Amniotic epithelial cell (primary cell): Measurements from ENCODE around the gene POLA2.
"Not testable (repeated sequence)": the region's sequence is repeated elsewhere in the genome, so short reads cannot be mapped to it uniquely, and the experiment has no call there.

Source experiments
- DNase-seq: peaks from one replicate; pipeline ENCODE4 v3.0.0-alpha.2; 2010; ENCODE audit warnings: low read depth

The POLA2 gene

GRCh38 chr11:65308281-65308891 lies 46.6 kb downstream of the POLA2 start:
- DNase-seq = no peak

GRCh38 chr11:65309006-65309405 lies 47.2 kb downstream of the POLA2 start:
- DNase-seq = no peak

GRCh38 chr11:65310215-65310614 lies 48.5 kb downstream of the POLA2 start:
- no peak for DNase-seq

- DNase-seq = no peak
Observed at GRCh38 chr11:65310736-65311135, 49.0 kb downstream of the POLA2 start.

GRCh38 chr11:65311170-65311678 lies 49.5 kb downstream of the POLA2 start:
- no peak for DNase-seq

GRCh38 chr11:65314501-65315203 lies 52.9 kb downstream of the POLA2 start, which contains the start of gene CDC42EP2:
CDC42EP2 (plus strand) TSS chr11:65314866; CDS start chr11:65320899, 6,033 bp downstream.
- peak; percentile 77 for DNase-seq

GRCh38 chr11:65315204-65315865 lies 53.6 kb downstream of the POLA2 start:
- DNase-seq = peak; percentile 48

- no peak for DNase-seq
Observed at GRCh38 chr11:65315866-65316226, 54.1 kb downstream of the POLA2 start.

- peak; percentile 75 for DNase-seq
Observed at GRCh38 chr11:65316227-65317024, 54.7 kb downstream of the POLA2 start.

- peak; percentile 65 for DNase-seq
Observed at GRCh38 chr11:65317025-65317786, 55.4 kb downstream of the POLA2 start.

GRCh38 chr11:65320386-65321075 lies 58.8 kb downstream of the POLA2 start:
- DNase-seq = no peak

- DNase-seq = no peak
Observed at GRCh38 chr11:65321076-65321475, 59.3 kb downstream of the POLA2 start.

GRCh38 chr11:65321828-65322485 lies 60.2 kb downstream of the POLA2 start:
- DNase-seq = no peak

GRCh38 chr11:65323813-65324212 lies 62.1 kb downstream of the POLA2 start:
- DNase-seq = no peak

- DNase-seq = no peak
Observed at GRCh38 chr11:65325435-65325834, 63.7 kb downstream of the POLA2 start.

- DNase-seq = no peak
Observed at GRCh38 chr11:65327021-65327420, 65.3 kb downstream of the POLA2 start.

GRCh38 chr11:65329478-65329877 lies 67.7 kb downstream of the POLA2 start:
- DNase-seq = no peak

GRCh38 chr11:65329944-65330403 lies 68.2 kb downstream of the POLA2 start:
- peak; percentile 89 for DNase-seq

GRCh38 chr11:65330544-65330943 lies 68.8 kb downstream of the POLA2 start:
- DNase-seq = no peak

GRCh38 chr11:65332591-65332990 lies 70.8 kb downstream of the POLA2 start:
- not testable (repeated sequence) for DNase-seq
